ENCODE measurements around the gene TCEA3.

Gene TCEA3

GRCh38 chr1:23362218-23362713 lies 62.3 kb downstream of the TCEA3 start:
- FAIRE-seq, result no peak

- no peak for FAIRE-seq
These were observed 66.2 kb downstream of the TCEA3 start for GRCh38 chr1:23358310-23358875.

- FAIRE-seq, result no peak
These were observed 67.2 kb downstream of the TCEA3 start for GRCh38 chr1:23357138-23357908.

GRCh38 chr1:23356471-23357137 lies 67.9 kb downstream of the TCEA3 start:
- FAIRE-seq, result no peak

- no peak for FAIRE-seq
These were observed 70.3 kb downstream of the TCEA3 start for GRCh38 chr1:23354245-23354644.

- FAIRE-seq, result no peak
These were observed 72.4 kb downstream of the TCEA3 start for GRCh38 chr1:23352096-23352695.

- FAIRE-seq, result no peak
These were observed 78.6 kb downstream of the TCEA3 start for GRCh38 chr1:23345920-23346319.

GRCh38 chr1:23344987-23345472 lies 79.5 kb downstream of the TCEA3 start:
- no peak for FAIRE-seq

GRCh38 chr1:23344111-23344986 lies 80.2 kb downstream of the TCEA3 start, which contains the start of gene HNRNPR:
Gene HNRNPR (minus strand): TSS chr1:23344284. CDS start chr1:23341008, 3,276 bp downstream.
- FAIRE-seq, result peak; percentile 62

- FAIRE-seq, result no peak
These were observed 81.1 kb downstream of the TCEA3 start for GRCh38 chr1:23343221-23344110.

- no peak for FAIRE-seq
These were observed 82.4 kb downstream of the TCEA3 start for GRCh38 chr1:23341931-23342692.

- FAIRE-seq, result no peak
These were observed 84.9 kb downstream of the TCEA3 start for GRCh38 chr1:23339632-23340031.

- FAIRE-seq, result no peak
These were observed 86.7 kb downstream of the TCEA3 start for GRCh38 chr1:23337869-23338268.

GRCh38 chr1:23331713-23332112 lies 92.8 kb downstream of the TCEA3 start:
- no peak for FAIRE-seq

Data from islet of Langerhans (tissue), 1 donor.